ENCODE results near the gene FOXRED1. TPM values are rescaled to one million over a fixed set of nuclear protein-coding genes. Genes with fewer than 3 reads are reported as not detected.
A peak's percentile ranks its signal among the peaks of the same experiment; 100 is the strongest.

FOXRED1 gene
- total and polyA plus RNA-seq, 9 of the 15 experiments (the other 6 are each of a cell fraction or from before 2014, with no cell fraction given) = 14.1 to 94.4 (median 53.1) TPM

DNA sequence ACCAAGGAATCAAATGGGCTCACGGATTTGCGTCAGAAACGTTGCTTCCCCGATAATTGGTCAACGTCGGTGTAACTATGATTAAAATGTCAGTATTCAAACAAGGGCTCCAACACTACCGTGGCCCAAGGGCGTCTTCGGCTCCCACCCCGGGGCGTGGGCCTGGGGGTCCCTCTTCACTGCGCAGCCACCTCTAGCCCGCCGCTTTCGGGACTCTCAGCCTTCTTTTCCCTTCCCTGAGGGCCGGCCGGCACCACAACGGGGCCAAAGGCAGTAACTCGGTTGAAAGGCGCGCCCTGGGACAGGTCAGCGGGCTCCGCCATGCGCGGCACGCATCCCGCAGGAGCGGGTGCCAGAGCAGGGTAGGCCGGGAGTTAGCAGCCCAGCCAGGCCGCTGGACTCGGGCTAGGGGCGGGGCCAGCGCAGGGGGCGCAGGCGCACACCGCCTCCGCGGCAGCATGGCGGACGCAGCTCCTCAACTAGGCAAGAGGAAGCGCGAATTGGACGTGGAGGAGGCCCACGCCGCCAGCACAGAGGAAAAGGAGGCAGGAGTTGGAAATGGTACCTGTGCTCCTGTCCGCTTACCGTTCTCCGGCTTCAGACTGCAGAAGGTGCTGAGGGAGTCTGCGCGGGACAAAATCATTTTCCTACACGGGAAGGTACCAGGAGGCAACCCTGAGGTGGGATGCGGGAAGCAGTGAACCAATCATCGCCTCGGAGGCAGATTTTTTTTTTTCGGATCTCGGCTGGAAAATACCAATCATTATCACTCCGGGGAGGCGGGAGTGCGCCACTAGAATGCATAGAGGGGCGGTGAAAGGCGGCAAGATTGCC is 34.9 kb downstream of the FOXRED1 start, which contains the start of gene DCPS (continued):
- TF ChIP-seq ZNF512 (tag; IDR thresholded peaks at IDR 0.05) (no peak), GTF3C2 (IDR thresholded peaks at IDR 0.05; ENCODE audit: borderline replicate concordance, extremely low read depth, insufficient read length) (no peak), CBX3 (IDR thresholded peaks at IDR 0.05; ENCODE audit: borderline replicate concordance in 1 of 2, low read length in 2 of 2) (peak in 1 of 2 experiments; percentile 67; a peak in 1 of 3 replicates), ID3 (CRISPR knock-in tag; IDR thresholded peaks at IDR 0.05) (no peak), ID3 (tag; IDR thresholded peaks at IDR 0.05) (0 out of 2 replicates have a peak, but pooled peaks have one; percentile 27), ZNF24 (IDR thresholded peaks at IDR 0.05) (no peak), MCM5 (IDR thresholded peaks at IDR 0.05; ENCODE audit: low read depth) (no peak), CHCHD3 (CRISPR knock-in tag; IDR thresholded peaks at IDR 0.05) (0 out of 2 replicates have a peak, but pooled peaks have one; percentile 60), ZNF609 (CRISPR knock-in tag; IDR thresholded peaks at IDR 0.05; ENCODE audit: borderline replicate concordance) (no peak; the same call in 1 of the 2 replicates), ZNF584 (CRISPR knock-in tag; IDR thresholded peaks at IDR 0.05; ENCODE audit: low read depth) (no peak)
- TF ChIP-seq, protein P1, sequence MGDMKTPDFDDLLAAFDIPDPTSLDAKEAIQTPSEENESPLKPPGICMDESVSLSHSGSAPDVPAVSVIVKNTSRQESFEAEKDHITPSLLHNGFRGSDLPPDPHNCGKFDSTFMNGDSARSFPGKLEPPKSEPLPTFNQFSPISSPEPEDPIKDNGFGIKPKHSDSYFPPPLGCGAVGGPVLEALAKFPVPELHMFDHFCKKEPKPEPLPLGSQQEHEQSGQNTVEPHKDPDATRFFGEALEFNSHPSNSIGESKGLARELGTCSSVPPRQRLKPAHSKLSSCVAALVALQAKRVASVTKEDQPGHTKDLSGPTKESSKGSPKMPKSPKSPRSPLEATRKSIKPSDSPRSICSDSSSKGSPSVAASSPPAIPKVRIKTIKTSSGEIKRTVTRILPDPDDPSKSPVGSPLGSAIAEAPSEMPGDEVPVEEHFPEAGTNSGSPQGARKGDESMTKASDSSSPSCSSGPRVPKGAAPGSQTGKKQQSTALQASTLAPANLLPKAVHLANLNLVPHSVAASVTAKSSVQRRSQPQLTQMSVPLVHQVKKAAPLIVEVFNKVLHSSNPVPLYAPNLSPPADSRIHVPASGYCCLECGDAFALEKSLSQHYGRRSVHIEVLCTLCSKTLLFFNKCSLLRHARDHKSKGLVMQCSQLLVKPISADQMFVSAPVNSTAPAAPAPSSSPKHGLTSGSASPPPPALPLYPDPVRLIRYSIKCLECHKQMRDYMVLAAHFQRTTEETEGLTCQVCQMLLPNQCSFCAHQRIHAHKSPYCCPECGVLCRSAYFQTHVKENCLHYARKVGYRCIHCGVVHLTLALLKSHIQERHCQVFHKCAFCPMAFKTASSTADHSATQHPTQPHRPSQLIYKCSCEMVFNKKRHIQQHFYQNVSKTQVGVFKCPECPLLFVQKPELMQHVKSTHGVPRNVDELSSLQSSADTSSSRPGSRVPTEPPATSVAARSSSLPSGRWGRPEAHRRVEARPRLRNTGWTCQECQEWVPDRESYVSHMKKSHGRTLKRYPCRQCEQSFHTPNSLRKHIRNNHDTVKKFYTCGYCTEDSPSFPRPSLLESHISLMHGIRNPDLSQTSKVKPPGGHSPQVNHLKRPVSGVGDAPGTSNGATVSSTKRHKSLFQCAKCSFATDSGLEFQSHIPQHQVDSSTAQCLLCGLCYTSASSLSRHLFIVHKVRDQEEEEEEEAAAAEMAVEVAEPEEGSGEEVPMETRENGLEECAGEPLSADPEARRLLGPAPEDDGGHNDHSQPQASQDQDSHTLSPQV (IDR thresholded peaks at IDR 0.05) = peak; percentile 91

Measured in K562 (cell line).